K562 (cell line): Measurements from ENCODE around the gene KLHL24. TPM values are rescaled to one million over a fixed set of nuclear protein-coding genes. Genes with fewer than 3 reads are reported as not detected.

ENCODE experiments used
- ZBTB40 ChIP-seq, 2 experiments: fragments of 450-650 bp in 1 of 2; sonication (generic) in 1 of 2; formaldehyde crosslinking in 1 of 2; IDR thresholded peaks; 2 replicates each; pipeline versions ENCODE4 v1.7.1 to v1.9.0; 2016 to 2022; ENCODE audit warnings: inconsistent platforms in 1 of 2, mild to moderate bottlenecking in 1 of 2, missing genetic modification reagents in 1 of 2
- polyA plus RNA-seq, 8 experiments: library from polyadenylated mRNA; depleted of rRNA in 4 of 8; stranded (reverse) in 5 of 8; unstranded in 3 of 8; fragments of >200 nt; fragmentation: Nextera tagmentation in 2 of 8; fragmentation: Illumina TruSeq in 1 of 8; extraction: Ambion mirVana in 2 of 8; extraction: Trizol in 1 of 8; gene quantifications; 2 replicates each; pipeline versions ENCODE4 v1.2.1 to v1.2.3, GENCODE V29; 2011 to 2014; ENCODE audit warnings: inconsistent platforms in 1 of 8, missing spikeins in 1 of 8
- total RNA-seq, 7 experiments: library from RNA; depleted of rRNA in 6 of 7; stranded (reverse); fragments of >200 nt in 6 of 7; fragmentation: Illumina TruSeq in 2 of 7; extraction: Trizol in 2 of 7; gene quantifications; 2 replicates each; pipeline versions ENCODE4 v1.2.1 to v1.2.3, GENCODE V29; 2011 to 2021; ENCODE audit warnings: low replicate concordance in 1 of 7

Gene KLHL24
- total and polyA plus RNA-seq, 9 of the 15 experiments (the other 6 are each of a cell fraction or from before 2014, with no cell fraction given): 3.3 to 21.2 (median 14.2) TPM

- TF ChIP-seq ZBTB40 (IDR thresholded peaks at IDR 0.05): no peak
- TF ChIP-seq ZBTB40 (CRISPR knock-in tag; IDR thresholded peaks at IDR 0.05): no peak
These were observed 90.0 kb downstream of the KLHL24 start (continued) for GRCh38 chr3:183725387-183725786.
